GM23338 (cell line): ENCODE data around the gene FAM53A. TPM values are rescaled to one million over a fixed set of nuclear protein-coding genes. Genes with fewer than 3 reads are reported as not detected.

Source experiments
- ATAC-seq: fragments of 200-7000 bp; cut with Tn5 transposase; 3 replicates; pipeline ENCODE4 v1.9.1; 2020
- DNase-seq: peaks from one replicate; pipeline ENCODE4 v3.0.0-alpha.2; 2015; ENCODE audit warnings: low spot score
- H2AFZ ChIP-seq: fragments of 200-600 bp; sonication (generic); 2 replicates; pipeline ENCODE4 v1.8.0; 2016; ENCODE audit warnings: antibody characterized with exemption, mild to moderate bottlenecking, moderate library complexity
- H3F3A ChIP-seq: fragments of 200-600 bp; sonication (generic); replicated peaks from 2 replicates; pipeline ENCODE4 v1.8.0; 2017; ENCODE audit warnings: antibody characterized with exemption, mixed run types, low read depth
- H3K27ac ChIP-seq: fragments of 200-600 bp; sonication (generic); 2 replicates; pipeline ENCODE4 v1.6.1; 2016; ENCODE audit warnings: low read depth
- H3K27me3 ChIP-seq: fragments of 200-600 bp; sonication (generic); 2 replicates; pipeline ENCODE4 v1.8.0; 2016; ENCODE audit warnings: mild to moderate bottlenecking, mixed run types, moderate library complexity; ENCODE audit not compliant: insufficient read depth
- H3K36me3 ChIP-seq: fragments of 200-600 bp; sonication (generic); 2 replicates; pipeline ENCODE4 v1.8.0; 2016; ENCODE audit warnings: mild to moderate bottlenecking; ENCODE audit not compliant: insufficient read depth
- H3K4me1 ChIP-seq: fragments of 200-600 bp; sonication (generic); 2 replicates; pipeline ENCODE4 v1.8.0; 2016; ENCODE audit warnings: mild to moderate bottlenecking, moderate library complexity; ENCODE audit not compliant: insufficient read depth
- H3K4me2 ChIP-seq: fragments of 200-600 bp; sonication (generic); 2 replicates; pipeline ENCODE4 v1.7.1; 2017; ENCODE audit warnings: mixed run types
- H3K4me3 ChIP-seq: fragments of 200-600 bp; sonication (generic); 2 replicates; pipeline ENCODE4 v1.6.1; 2016; ENCODE audit warnings: mixed run types
- H3K79me2 ChIP-seq: fragments of 200-600 bp; sonication (generic); replicated peaks from 2 replicates; pipeline ENCODE4 v1.8.0; 2017; ENCODE audit warnings: mild to moderate bottlenecking; ENCODE audit not compliant: insufficient read depth
- H3K9me2 ChIP-seq: fragments of 200-600 bp; sonication (generic); 2 replicates; pipeline ENCODE4 v1.8.0; 2017; ENCODE audit not compliant: insufficient read depth
- H4K20me1 ChIP-seq: fragments of 200-600 bp; sonication (generic); replicated peaks from 2 replicates; pipeline ENCODE4 v1.8.0; 2017; ENCODE audit warnings: mild to moderate bottlenecking; ENCODE audit not compliant: insufficient read depth
- H3K27ac Mint-ChIP-seq: 2 replicates; pipeline ENCODE4 v1.8.0; 2020; ENCODE audit warnings: inconsistent platforms, mild to moderate bottlenecking, moderate library complexity, mixed read lengths
- H3K27me3 Mint-ChIP-seq: 3 replicates; pipeline ENCODE4 v1.8.0; 2022; ENCODE audit warnings: low read depth, mild to moderate bottlenecking, moderate library complexity, mixed read lengths, inconsistent platforms; ENCODE audit not compliant: insufficient read depth, poor library complexity
- H3K36me3 Mint-ChIP-seq: 3 replicates; pipeline ENCODE4 v1.8.0; 2021; ENCODE audit warnings: low read depth, mild to moderate bottlenecking, inconsistent platforms, moderate library complexity, mixed read lengths
- H3K4me1 Mint-ChIP-seq: 3 replicates; pipeline ENCODE4 v1.8.0; 2020; ENCODE audit warnings: mild to moderate bottlenecking, inconsistent platforms, mixed read lengths
- H3K4me3 Mint-ChIP-seq: 3 replicates; pipeline ENCODE4 v1.8.0; 2021; ENCODE audit warnings: moderate library complexity, mild to moderate bottlenecking, inconsistent platforms, mixed read lengths
- H3K9me3 Mint-ChIP-seq: 3 replicates; pipeline ENCODE4 v1.8.0; 2020; ENCODE audit warnings: moderate library complexity, mild to moderate bottlenecking, inconsistent platforms, mixed read lengths
- EZH2 ChIP-seq: fragments of 200-600 bp; sonication (generic); IDR thresholded peaks from one replicate; pipeline ENCODE4 v1.8.0; 2017; ENCODE audit warnings: antibody characterized with exemption, mild to moderate bottlenecking, low read depth; ENCODE audit not compliant: unreplicated experiment
- EZH2phosphoT487 ChIP-seq: fragments of 200-600 bp; sonication (generic); IDR thresholded peaks from one replicate; pipeline ENCODE4 v1.8.1; 2018; ENCODE audit warnings: antibody characterized with exemption; ENCODE audit not compliant: unreplicated experiment
- JUNB ChIP-seq: IDR thresholded peaks from one replicate; pipeline ENCODE4 v1.6.1; 2016; ENCODE audit warnings: antibody characterized with exemption; ENCODE audit not compliant: unreplicated experiment
- NANOG ChIP-seq: IDR thresholded peaks from 2 replicates; pipeline ENCODE4 v1.6.1; 2016; ENCODE audit warnings: antibody characterized with exemption, borderline replicate concordance
- POLR2AphosphoS5 ChIP-seq: IDR thresholded peaks from 2 replicates; pipeline ENCODE4 v1.6.1; 2016; ENCODE audit warnings: antibody characterized with exemption, low read depth
- REST ChIP-seq: IDR thresholded peaks from one replicate; pipeline ENCODE4 v1.6.1; 2018; ENCODE audit warnings: antibody characterized with exemption; ENCODE audit not compliant: unreplicated experiment
- STAT1 ChIP-seq: IDR thresholded peaks from one replicate; pipeline ENCODE4 v1.6.1; 2016; ENCODE audit warnings: antibody characterized with exemption; ENCODE audit not compliant: unreplicated experiment
- ZNF114 ChIP-seq: fragments of 250-450 bp; sonication (Bioruptor Pico); IDR thresholded peaks from 2 replicates; pipeline ENCODE4 v1.5.0; 2020; ENCODE audit warnings: mild to moderate bottlenecking, moderate library complexity
- ZNF331 ChIP-seq: fragments of 250-450 bp; sonication (Bioruptor Pico); IDR thresholded peaks from 2 replicates; pipeline ENCODE4 v1.5.0; 2020; ENCODE audit warnings: low read depth, mild to moderate bottlenecking, moderate library complexity
- polyA plus RNA-seq: library from polyadenylated mRNA; unstranded; fragments of >200 nt; fragmentation: Nextera tagmentation; extraction: Ambion mirVana; gene quantifications from 2 replicates; pipeline ENCODE4 v1.2.1, GENCODE V29; 2016
- total RNA-seq: library from RNA; depleted of rRNA; stranded (reverse); fragments of >200 nt; shearing (Covaris generic); gene quantifications from 2 replicates; pipeline ENCODE4 v1.2.3, GENCODE V29; 2014

The FAM53A gene
- total and polyA plus RNA-seq, 2 experiments from 2014 or later, result 1.1 to 3.1 TPM

GRCh38 chr4:1683736-1684505 is at the start of gene FAM53A (continued):
- peak; percentile 48; the same call in 1 of the 2 replicates for TF ChIP-seq POLR2AphosphoS5
- no peak for TF ChIP-seq EZH2phosphoT487

GRCh38 chr4:1732911-1733310 is 48.8 kb upstream of the FAM53A start:
- Histone ChIP-seq H3K4me1 (no peaks in the 10 kb centered on the region), H3K4me3 (no peak overlapping the region), H2AFZ (no peak overlapping the region), H4K20me1 (peaks cover 16% of the 10 kb centered on the region), H3K79me2 (peaks cover 42% of the 10 kb centered on the region), H3K36me3 (peaks cover 81% of the 10 kb centered on the region), H3K27me3 (no peaks in the 10 kb centered on the region), H3K27ac (no peak overlapping the region), H3F3A (peaks cover 7% of the 10 kb centered on the region), H3K4me2 (no peak overlapping the region), H3K9me2 (no peaks in the 10 kb centered on the region)
- no peak overlapping the region for H3K4me3 Mint-ChIP-seq
- H3K9me3 Mint-ChIP-seq, result peaks cover 18% of the 10 kb centered on the region
- peaks cover 20% of the 10 kb centered on the region for H3K27me3 Mint-ChIP-seq
- no peaks in the 10 kb centered on the region for H3K4me1 Mint-ChIP-seq
- no peak for TF ChIP-seq NANOG
- no peak for TF ChIP-seq JUNB
- no peak for TF ChIP-seq REST
- no peak for TF ChIP-seq STAT1
- peaks cover 97% of the 10 kb centered on the region for H3K36me3 Mint-ChIP-seq
- ATAC-seq (no peak), DNase-seq (no peak)
- H3K27ac Mint-ChIP-seq, result no peak overlapping the region

- ATAC-seq, result no peak
- H3K9me2 ChIP-seq, result no peaks in the 10 kb centered on the region
- H3K4me1 ChIP-seq, result no peaks in the 10 kb centered on the region
Observed at GRCh38 chr4:1731180-1731579, 47.1 kb upstream of the FAM53A start.

More at GRCh38 chr4:1731180-1731579, 47.1 kb upstream of the FAM53A start:
- H3K4me1 Mint-ChIP-seq, result peaks cover 4% of the 10 kb centered on the region
- Histone ChIP-seq H3K27ac (no peak overlapping the region), H3K36me3 (peaks cover 81% of the 10 kb centered on the region), H4K20me1 (peaks cover 30% of the 10 kb centered on the region), H3F3A (peaks cover 17% of the 10 kb centered on the region), H3K79me2 (peaks cover 52% of the 10 kb centered on the region), H3K4me3 (no peak overlapping the region), H2AFZ (no peak overlapping the region), H3K27me3 (no peaks in the 10 kb centered on the region), H3K4me2 (no peak overlapping the region)
- no peak for DNase-seq
- peaks cover 2% of the 10 kb centered on the region; the same call in 1 of the 3 replicates for H3K9me3 Mint-ChIP-seq
- H3K27me3 Mint-ChIP-seq, result peaks cover 12% of the 10 kb centered on the region
- no peak overlapping the region for H3K27ac Mint-ChIP-seq
- peaks cover 97% of the 10 kb centered on the region for H3K36me3 Mint-ChIP-seq
- TF ChIP-seq ZNF114 (no peak), EZH2phosphoT487 (no peak), EZH2 (no peak), ZNF331 (CRISPR knock-in tag) (no peak), JUNB (no peak)
- no peak overlapping the region for H3K4me3 Mint-ChIP-seq
